ENCODE data around the gene SIAH3. TPM values are rescaled to one million over a fixed set of nuclear protein-coding genes. Genes with fewer than 3 reads are reported as not detected.

The SIAH3 gene
- total RNA-seq, 2 experiments from 2014 or later, result not detected

DNA sequence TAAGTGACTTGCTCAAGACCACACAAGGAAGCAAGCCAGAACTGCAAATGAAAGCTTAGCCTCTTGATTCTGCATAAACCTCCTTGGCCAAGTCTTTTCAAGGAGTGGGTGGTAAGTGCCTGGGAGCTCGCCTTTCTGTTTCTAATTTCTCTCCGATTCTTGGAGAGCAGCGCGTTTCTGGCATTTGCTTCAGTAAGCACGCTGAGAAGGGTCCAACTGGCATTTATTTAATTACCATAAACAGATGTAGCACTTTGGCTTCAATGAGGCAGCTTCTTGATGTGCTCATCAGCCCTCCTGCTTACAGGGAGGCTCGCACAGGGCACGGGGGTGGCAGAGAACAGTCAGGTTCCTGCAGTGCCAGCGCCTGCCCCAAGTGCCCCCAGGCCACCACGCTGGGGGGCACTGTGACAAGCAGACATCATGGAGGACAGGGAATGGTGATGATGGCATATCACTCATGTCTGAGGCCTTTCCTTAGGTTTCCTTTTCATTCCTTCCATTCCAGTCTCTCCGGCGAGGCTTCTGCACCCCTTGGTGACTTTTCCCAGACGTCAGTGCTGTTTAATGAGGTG, 13.3 kb downstream of the SIAH3 start:
- Histone ChIP-seq H3K4me3 (ENCODE audit: low read depth, low read length, poor library complexity, severe bottlenecking) (no peak overlapping the region), H2AFZ (ENCODE audit: low read length) (no peak overlapping the region), H4K20me1 (ENCODE audit: insufficient read depth, low read length) (no peaks in the 10 kb centered on the region), H3K79me2 (ENCODE audit: insufficient read depth, low read depth, low read length) (no peaks in the 10 kb centered on the region), H3K9me3 (ENCODE audit: low read length) (no peaks in the 10 kb centered on the region), H3K27ac (ENCODE audit: low read depth, low read length, poor library complexity, severe bottlenecking) (no peak overlapping the region), H3K36me3 (ENCODE audit: insufficient read depth, low read length) (no peaks in the 10 kb centered on the region), H3K9me2 (ENCODE audit: insufficient read depth, low read length) (no peaks in the 10 kb centered on the region), H3K4me1 (ENCODE audit: insufficient read depth, low read length, poor library complexity, severe bottlenecking) (no peaks in the 10 kb centered on the region), H3K4me2 (ENCODE audit: low read length) (no peak overlapping the region)
- no TSS peak for BruUV-seq (replicated peaks)
- no peak for TF ChIP-seq EZH2phosphoT487 (IDR thresholded peaks at IDR 0.05; ENCODE audit: borderline replicate concordance, low read depth, low read length)
- TF ChIP-seq, protein P1, sequence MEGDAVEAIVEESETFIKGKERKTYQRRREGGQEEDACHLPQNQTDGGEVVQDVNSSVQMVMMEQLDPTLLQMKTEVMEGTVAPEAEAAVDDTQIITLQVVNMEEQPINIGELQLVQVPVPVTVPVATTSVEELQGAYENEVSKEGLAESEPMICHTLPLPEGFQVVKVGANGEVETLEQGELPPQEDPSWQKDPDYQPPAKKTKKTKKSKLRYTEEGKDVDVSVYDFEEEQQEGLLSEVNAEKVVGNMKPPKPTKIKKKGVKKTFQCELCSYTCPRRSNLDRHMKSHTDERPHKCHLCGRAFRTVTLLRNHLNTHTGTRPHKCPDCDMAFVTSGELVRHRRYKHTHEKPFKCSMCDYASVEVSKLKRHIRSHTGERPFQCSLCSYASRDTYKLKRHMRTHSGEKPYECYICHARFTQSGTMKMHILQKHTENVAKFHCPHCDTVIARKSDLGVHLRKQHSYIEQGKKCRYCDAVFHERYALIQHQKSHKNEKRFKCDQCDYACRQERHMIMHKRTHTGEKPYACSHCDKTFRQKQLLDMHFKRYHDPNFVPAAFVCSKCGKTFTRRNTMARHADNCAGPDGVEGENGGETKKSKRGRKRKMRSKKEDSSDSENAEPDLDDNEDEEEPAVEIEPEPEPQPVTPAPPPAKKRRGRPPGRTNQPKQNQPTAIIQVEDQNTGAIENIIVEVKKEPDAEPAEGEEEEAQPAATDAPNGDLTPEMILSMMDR (conservative IDR thresholded peaks at IDR 0.05; ENCODE audit: low read length), result no peak
- ChIA-PET POLR2A (interaction anchor here (1.2 kb wide), 1 partner anchor 9 kb away, joined by 5 read pairs; no protein-coding TSS in a partner anchor), CTCF (ENCODE audit: unreplicated experiment) (no interaction called here)
- DNase-seq (ENCODE audit: low spot score), result no peak
- intact Hi-C loops (cut with micrococcal nuclease; ENCODE audit: unreplicated experiment), result no loop called here

DNA sequence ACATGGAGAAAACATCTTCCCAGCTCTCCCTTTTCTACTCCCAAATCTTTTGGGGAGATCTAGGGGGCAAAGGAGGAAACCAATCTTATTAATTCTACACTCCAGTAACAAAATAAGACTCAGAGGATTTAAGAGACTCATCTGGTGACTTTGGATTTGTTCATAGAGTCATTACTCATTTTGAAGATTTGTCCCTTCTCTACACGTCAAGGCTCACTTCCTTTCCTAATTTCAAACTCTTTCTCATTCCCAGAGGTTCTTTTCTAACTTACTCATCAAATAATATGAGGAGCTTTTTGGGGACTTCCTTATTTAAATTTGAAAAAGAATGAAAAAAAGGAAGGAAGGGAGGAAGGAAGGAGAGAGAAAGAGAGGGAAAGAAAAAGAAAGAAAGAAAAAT, 14.4 kb downstream of the SIAH3 start:
- TF ChIP-seq EZH2phosphoT487 (IDR thresholded peaks at IDR 0.05; ENCODE audit: borderline replicate concordance, low read depth, low read length), result no peak
- TF ChIP-seq, protein P1 (conservative IDR thresholded peaks at IDR 0.05; ENCODE audit: low read length), result no peak
- no peaks in the 10 kb centered on the region for H3K9me3 ChIP-seq (ENCODE audit: low read length)
- no peak for DNase-seq (ENCODE audit: low spot score)
- H3K4me1 ChIP-seq (ENCODE audit: insufficient read depth, low read length, poor library complexity, severe bottlenecking), result no peaks in the 10 kb centered on the region
- ChIA-PET CTCF (ENCODE audit: unreplicated experiment) (no interaction called here), POLR2A (interaction anchor here (0.6 to 1.2 kb wide), 3 partner anchors 8 to 450 kb away, joined by 3 to 5 read pairs (median 4); no protein-coding TSS in a partner anchor)
- no peak overlapping the region for H3K27ac ChIP-seq (ENCODE audit: low read depth, low read length, poor library complexity, severe bottlenecking)
- no peaks in the 10 kb centered on the region for H4K20me1 ChIP-seq (ENCODE audit: insufficient read depth, low read length)
- no peak overlapping the region for H2AFZ ChIP-seq (ENCODE audit: low read length)
- BruUV-seq (replicated peaks), result no TSS peak
- no peak overlapping the region for H3K4me3 ChIP-seq (ENCODE audit: low read depth, low read length, poor library complexity, severe bottlenecking)
- no peak overlapping the region for H3K4me2 ChIP-seq (ENCODE audit: low read length)
- H3K36me3 ChIP-seq (ENCODE audit: insufficient read depth, low read length), result no peaks in the 10 kb centered on the region
- H3K79me2 ChIP-seq (ENCODE audit: insufficient read depth, low read depth, low read length), result no peaks in the 10 kb centered on the region
- no peaks in the 10 kb centered on the region for H3K9me2 ChIP-seq (ENCODE audit: insufficient read depth, low read length)
- intact Hi-C loops (cut with micrococcal nuclease; ENCODE audit: unreplicated experiment), result no loop called here

DNA sequence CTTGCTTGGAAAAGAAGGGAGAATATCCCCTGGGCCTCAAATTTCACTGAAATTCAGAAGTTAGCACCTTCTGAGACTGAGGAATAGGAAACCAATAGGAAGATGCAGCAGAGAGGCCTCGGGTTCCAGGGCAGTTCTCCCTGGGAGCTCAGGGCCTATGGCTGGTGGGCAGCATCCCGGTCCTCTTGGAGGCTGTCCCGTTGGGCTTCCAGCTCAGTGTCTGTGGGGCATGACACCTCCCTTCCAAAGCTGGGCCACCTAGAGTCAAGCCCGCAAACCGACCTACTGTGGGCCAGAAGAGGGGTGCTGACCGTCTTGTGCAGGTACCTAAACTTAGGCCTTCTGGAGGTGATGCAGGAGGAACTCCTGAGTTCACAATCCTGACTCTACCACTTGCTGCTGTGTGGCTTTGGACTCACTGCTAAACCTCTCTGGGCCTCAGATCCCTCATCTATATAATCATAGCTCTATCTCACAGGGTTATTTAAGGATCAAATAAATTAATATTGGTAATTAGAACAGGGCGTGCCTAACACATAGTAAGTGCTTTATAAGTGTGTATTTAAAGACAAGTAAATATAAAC, 17.1 kb downstream of the SIAH3 start:
- no TSS peak for BruUV-seq (replicated peaks)
- Histone ChIP-seq H3K4me2 (ENCODE audit: low read length) (no peak overlapping the region), H3K4me3 (ENCODE audit: low read depth, low read length, poor library complexity, severe bottlenecking) (no peak overlapping the region), H3K4me1 (ENCODE audit: insufficient read depth, low read length, poor library complexity, severe bottlenecking) (no peaks in the 10 kb centered on the region), H3K36me3 (ENCODE audit: insufficient read depth, low read length) (no peaks in the 10 kb centered on the region), H4K20me1 (ENCODE audit: insufficient read depth, low read length) (no peaks in the 10 kb centered on the region), H2AFZ (ENCODE audit: low read length) (no peak overlapping the region), H3K9me2 (ENCODE audit: insufficient read depth, low read length) (no peaks in the 10 kb centered on the region), H3K27ac (ENCODE audit: low read depth, low read length, poor library complexity, severe bottlenecking) (no peak overlapping the region), H3K79me2 (ENCODE audit: insufficient read depth, low read depth, low read length) (no peaks in the 10 kb centered on the region), H3K9me3 (ENCODE audit: low read length) (no peaks in the 10 kb centered on the region)
- POLR2A ChIA-PET, result interaction anchor here (1.0 kb wide), 1 partner anchor 281 kb away, joined by 3 read pairs; no protein-coding TSS in a partner anchor
- CTCF ChIA-PET (ENCODE audit: unreplicated experiment), result no interaction called here
- DNase-seq (ENCODE audit: low spot score), result no peak
- TF ChIP-seq EZH2phosphoT487 (IDR thresholded peaks at IDR 0.05; ENCODE audit: borderline replicate concordance, low read depth, low read length), result no peak
- TF ChIP-seq, protein P1 (conservative IDR thresholded peaks at IDR 0.05; ENCODE audit: low read length), result no peak
- intact Hi-C loops (cut with micrococcal nuclease; ENCODE audit: unreplicated experiment), result no loop called here
